GM12864 (cell line): ENCODE measurements around the gene JAKMIP3.

Experiments used
- DNase-seq: peaks from one replicate; pipeline ENCODE4 v3.0.0-alpha.2; 2011; ENCODE audit warnings: low read depth
- H3K4me3 ChIP-seq: 2 replicates; pipeline ENCODE4 v1.5.1; 2011; ENCODE audit warnings: mild to moderate bottlenecking, low read depth, low read length, control low read depth
- CTCF ChIP-seq: IDR thresholded peaks from 2 replicates; pipeline ENCODE4 v1.5.1; 2011; ENCODE audit warnings: low read depth, mild to moderate bottlenecking, moderate library complexity, low read length, control low read depth, inconsistent platforms; ENCODE audit errors: missing control alignments

Gene JAKMIP3

GRCh38 chr10:132102071-132102716, 36.4 kb downstream of the JAKMIP3 start:
- no peak for TF ChIP-seq CTCF
- no peak for DNase-seq
- no peak overlapping the region for H3K4me3 ChIP-seq

DNA sequence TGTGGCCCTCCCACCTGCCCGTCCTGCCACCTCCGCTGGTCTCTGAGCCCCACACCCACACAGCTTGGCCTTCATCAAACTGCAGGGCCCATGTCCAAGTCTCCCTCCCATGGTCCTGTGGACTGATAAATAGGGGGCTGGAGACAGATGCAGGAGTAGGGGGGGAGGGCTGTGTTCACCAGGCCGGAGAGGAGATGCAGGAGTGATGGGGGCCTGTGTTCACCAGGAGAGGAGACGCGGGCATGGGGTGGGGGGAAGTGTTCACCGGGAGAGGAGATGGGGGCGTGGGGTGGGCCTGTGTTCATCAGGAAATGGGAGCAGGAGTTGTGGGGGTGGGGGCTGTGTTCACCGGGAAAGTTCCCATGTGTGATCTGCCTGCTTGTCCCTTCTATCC, 37.0 kb downstream of the JAKMIP3 start:
- TF ChIP-seq CTCF: no peak
- no peak for DNase-seq
- H3K4me3 ChIP-seq: no peak overlapping the region

- no peak overlapping the region for H3K4me3 ChIP-seq
- no peak for DNase-seq
- no peak for TF ChIP-seq CTCF
Measured at GRCh38 chr10:132103116-132103910, 37.6 kb downstream of the JAKMIP3 start.

DNA sequence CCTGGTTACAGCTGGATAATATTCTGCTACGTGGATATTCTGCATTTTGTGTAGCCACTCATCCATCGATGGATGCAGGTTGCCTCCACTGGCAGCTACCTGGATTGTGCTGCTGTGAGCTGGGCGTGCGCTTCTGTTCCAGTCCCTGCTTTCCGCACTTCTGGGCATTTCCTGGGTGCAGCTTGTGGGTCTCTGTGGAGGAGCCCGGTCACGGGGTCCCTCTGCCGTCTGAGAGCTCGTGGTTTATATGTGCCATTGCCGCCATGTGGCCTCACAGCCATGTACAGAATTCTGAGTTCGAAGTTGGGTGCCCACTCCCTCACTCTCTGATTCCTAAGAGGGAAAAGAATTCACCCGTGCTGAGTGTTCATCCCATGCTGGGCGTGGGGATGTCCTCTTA, 38.3 kb downstream of the JAKMIP3 start:
- no peak for TF ChIP-seq CTCF
- DNase-seq: no peak

GRCh38 chr10:132104471-132105301, 38.9 kb downstream of the JAKMIP3 start:
- TF ChIP-seq CTCF: no peak
- DNase-seq: no peak
- no peak overlapping the region for H3K4me3 ChIP-seq

More for the DNA sequence above, 38.3 kb downstream of the JAKMIP3 start:
- H3K4me3 ChIP-seq: no peak overlapping the region

- no peak for DNase-seq
- H3K4me3 ChIP-seq: no peak overlapping the region
- TF ChIP-seq CTCF: no peak
Measured at GRCh38 chr10:132105302-132105995, 39.7 kb downstream of the JAKMIP3 start.
